ENCODE results near the gene SSTR3. TPM values are rescaled to one million over a fixed set of nuclear protein-coding genes. Genes with fewer than 3 reads are reported as not detected.
A peak's percentile ranks its signal among the peaks of the same experiment; 100 is the strongest.

Gene SSTR3
- total RNA-seq, 2 experiments from 2014 or later = 1.9 to 2.1 TPM

GRCh38 chr22:37194750-37195149, 17.5 kb downstream of the SSTR3 start:
- Histone ChIP-seq H3K27ac (ENCODE audit: low read depth in 1 of 2, low read length in 2 of 2) (peak overlapping the region in 1 of 2 donors; percentile 26), H3K4me3 (ENCODE audit: low read length) (no peak overlapping the region), H3K36me3 (ENCODE audit: insufficient read depth, low read length) (no peaks in the 10 kb centered on the region), H3K9me3 (ENCODE audit: control insufficient read depth in 1 of 2, insufficient read depth in 1 of 2, low read length in 2 of 2) (no peaks in the 10 kb centered on the region), H3K4me1 (ENCODE audit: insufficient read depth, low read length) (peaks cover 58% of the 10 kb centered on the region), H3K27me3 (ENCODE audit: control insufficient read depth in 1 of 2, insufficient read depth in 2 of 2, low read length in 2 of 2) (no peaks in the 10 kb centered on the region)
- peak overlapping the region; percentile 100 for H3K27ac Mint-ChIP-seq
- H3K36me3 Mint-ChIP-seq (ENCODE audit: low read depth) = no peaks in the 10 kb centered on the region
- ATAC-seq (ENCODE audit: poor library complexity) (no peak), DNase-seq (no peak)
- ChIA-PET POLR2A (interaction anchor here (0.8 to 1.5 kb wide), 3 partner anchors 16 to 115 kb away, joined by 3 to 6 read pairs (median 4); no protein-coding TSS in a partner anchor), CTCF (interaction anchor here (2.6 kb wide), 1 partner anchor 66 kb away, joined by 11 read pairs; no protein-coding TSS in a partner anchor)
- intact Hi-C loops (cut with DNase I, micrococcal nuclease) = loop anchor here (1.0 to 10.0 kb wide), 4 partner anchors 28 to 420 kb away; partner anchors contain the start of gene IFT27 (in 1 of the 2)
- H3K4me1 Mint-ChIP-seq (ENCODE audit: low read depth) = peaks cover 59% of the 10 kb centered on the region
- H3K27me3 Mint-ChIP-seq = no peaks in the 10 kb centered on the region
- TF ChIP-seq CTCF (IDR thresholded peaks at IDR 0.05) = no peak
- H3K9me3 Mint-ChIP-seq = no peaks in the 10 kb centered on the region
- no peak overlapping the region for H3K4me3 Mint-ChIP-seq

GRCh38 chr22:37193629-37194191, 18.6 kb downstream of the SSTR3 start:
- CTCF ChIA-PET = interaction anchor here (0.6 to 2.6 kb wide), 4 partner anchors 27 to 67 kb away, joined by 3 to 11 read pairs (median 3); no protein-coding TSS in a partner anchor
- ATAC-seq (ENCODE audit: poor library complexity) = peak; percentile 60
- H3K4me1 Mint-ChIP-seq (ENCODE audit: low read depth) = peaks cover 60% of the 10 kb centered on the region
- H3K36me3 ChIP-seq (ENCODE audit: insufficient read depth, low read length) = no peaks in the 10 kb centered on the region
- no peaks in the 10 kb centered on the region for H3K27me3 Mint-ChIP-seq
- intact Hi-C loops (cut with DNase I, micrococcal nuclease) = loop anchor here (1.0 to 10.0 kb wide), 3 partner anchors 27 to 419 kb away; partner anchors contain the start of gene IFT27 (in 1 of the 2)
- peak overlapping the region; percentile 18 for H3K4me3 ChIP-seq (ENCODE audit: low read length)
- peak in 4 of 14 experiments; percentile 47 to 81 (median 70) for DNase-seq
- no peaks in the 10 kb centered on the region for H3K9me3 ChIP-seq (ENCODE audit: control insufficient read depth in 1 of 2, insufficient read depth in 1 of 2, low read length in 2 of 2)
- H3K36me3 Mint-ChIP-seq (ENCODE audit: low read depth) = no peaks in the 10 kb centered on the region
- peak overlapping the region; percentile 9 for H3K4me3 Mint-ChIP-seq
- peak overlapping the region; percentile 46 to 47 for H3K27ac ChIP-seq (ENCODE audit: low read depth in 1 of 2, low read length in 2 of 2)
- TF ChIP-seq CTCF (IDR thresholded peaks at IDR 0.05) = no peak
- POLR2A ChIA-PET = interaction anchor here (0.8 to 2.5 kb wide), 9 partner anchors 15 to 116 kb away, joined by 3 to 9 read pairs (median 3); partner anchors contain the start of gene IL2RB
- H3K4me1 ChIP-seq (ENCODE audit: insufficient read depth, low read length) = peaks cover 53% of the 10 kb centered on the region
- no peaks in the 10 kb centered on the region for H3K27me3 ChIP-seq (ENCODE audit: control insufficient read depth in 1 of 2, insufficient read depth in 2 of 2, low read length in 2 of 2)
- no peaks in the 10 kb centered on the region for H3K9me3 Mint-ChIP-seq
- peak overlapping the region; percentile 100 for H3K27ac Mint-ChIP-seq

- Histone ChIP-seq H3K27ac (ENCODE audit: low read depth in 1 of 2, low read length in 2 of 2) (no peak overlapping the region), H3K4me1 (ENCODE audit: insufficient read depth, low read length) (peaks cover 54% of the 10 kb centered on the region), H3K27me3 (ENCODE audit: control insufficient read depth in 1 of 2, insufficient read depth in 2 of 2, low read length in 2 of 2) (no peaks in the 10 kb centered on the region), H3K9me3 (ENCODE audit: control insufficient read depth in 1 of 2, insufficient read depth in 1 of 2, low read length in 2 of 2) (no peaks in the 10 kb centered on the region), H3K4me3 (ENCODE audit: low read length) (no peak overlapping the region), H3K36me3 (ENCODE audit: insufficient read depth, low read length) (no peaks in the 10 kb centered on the region)
- H3K27ac Mint-ChIP-seq = peak overlapping the region; percentile 100
- ATAC-seq (ENCODE audit: poor library complexity) = no peak
- TF ChIP-seq CTCF (IDR thresholded peaks at IDR 0.05) = no peak
- H3K4me3 Mint-ChIP-seq = no peak overlapping the region
- DNase-seq = no peak
- CTCF ChIA-PET = interaction anchor here (1.0 to 2.6 kb wide), 3 partner anchors 27 to 68 kb away, joined by 3 to 11 read pairs (median 3); no protein-coding TSS in a partner anchor
- intact Hi-C loops (cut with DNase I, micrococcal nuclease) = loop anchor here (10.0 kb wide), 2 partner anchors 338 to 418 kb away; partner anchors contain the start of gene IFT27 (in 1 of the 2)
- no peaks in the 10 kb centered on the region for H3K27me3 Mint-ChIP-seq
- peaks cover 57% of the 10 kb centered on the region for H3K4me1 Mint-ChIP-seq (ENCODE audit: low read depth)
- no peaks in the 10 kb centered on the region for H3K36me3 Mint-ChIP-seq (ENCODE audit: low read depth)
- no peaks in the 10 kb centered on the region for H3K9me3 Mint-ChIP-seq
- POLR2A ChIA-PET = interaction anchor here (1.0 to 2.5 kb wide), 4 partner anchors 44 to 113 kb away, joined by 3 to 9 read pairs (median 6); partner anchors contain the start of gene IL2RB
Observed at GRCh38 chr22:37192741-37193140, 19.5 kb downstream of the SSTR3 start.
